Calu3 (cell line): Measurements from ENCODE around the gene MAGEB6. TPM values are rescaled to one million over a fixed set of nuclear protein-coding genes. Genes with fewer than 3 reads are reported as not detected.
"Not testable (repeated sequence)": the region's sequence is repeated elsewhere in the genome, so short reads cannot be mapped to it uniquely, and the experiment has no call there.

Source experiments
- Bru-seq: library from RNA; stranded (reverse); fragments of 400-500 nt; gene quantifications from one replicate; lab custom pipeline; 2021; lab: Mats Ljungman, UMichigan
- BruChase-seq, 2 experiments: library from RNA; stranded (reverse); fragments of 400-500 nt; gene quantifications; one replicate each; lab custom pipeline; 2021; lab: Mats Ljungman, UMichigan
- BruUV-seq: library from RNA; stranded (reverse); fragments of 400-500 nt; replicated peaks from 2 replicates; lab custom pipeline; 2021; lab: Mats Ljungman, UMichigan
- CTCF ChIA-PET: fragments of 300-600 bp; sonication (Branson Sonifier 250); formaldehyde crosslinking; loops from one replicate; lab custom pipeline; 2022; ENCODE audit warnings: antibody characterized with exemption; lab: Charles Lee
- DNase-seq: peaks from one replicate; pipeline ENCODE4 v3.0.0; 2022
- H3K27ac Mint-ChIP-seq: one replicate; pipeline ENCODE4 v1.8.0; 2022; ENCODE audit warnings: mixed read lengths; ENCODE audit not compliant: unreplicated experiment
- H3K27me3 Mint-ChIP-seq: one replicate; pipeline ENCODE4 v1.8.0; 2022; ENCODE audit warnings: mixed read lengths; ENCODE audit not compliant: unreplicated experiment
- H3K36me3 Mint-ChIP-seq: one replicate; pipeline ENCODE4 v1.8.0; 2022; ENCODE audit warnings: mild to moderate bottlenecking, moderate library complexity, mixed read lengths; ENCODE audit not compliant: insufficient read depth, unreplicated experiment
- H3K4me1 Mint-ChIP-seq: one replicate; pipeline ENCODE4 v1.8.0; 2022; ENCODE audit warnings: mild to moderate bottlenecking, low read depth, mixed read lengths; ENCODE audit not compliant: unreplicated experiment
- H3K4me3 Mint-ChIP-seq: one replicate; pipeline ENCODE4 v1.8.0; 2022; ENCODE audit warnings: mild to moderate bottlenecking, low read depth, moderate library complexity, mixed read lengths; ENCODE audit not compliant: unreplicated experiment
- H3K9me3 Mint-ChIP-seq: one replicate; pipeline ENCODE4 v1.8.0; 2022; ENCODE audit warnings: low read depth, mixed read lengths; ENCODE audit not compliant: unreplicated experiment
- CTCF ChIP-seq: fragments of 200-600 bp; IDR thresholded peaks from one replicate; pipeline ENCODE4 v1.8.0; 2022; ENCODE audit warnings: antibody characterized with exemption; ENCODE audit not compliant: unreplicated experiment
- intact Hi-C: fragments of 100-400 bp; cut with micrococcal nuclease; formaldehyde crosslinking; loops from one replicate; pipeline ENCODE4 v1.10.0; 2022; ENCODE audit not compliant: unreplicated experiment
- long read RNA-seq: library from polyadenylated mRNA; stranded (forward); transcript quantifications from one replicate; pipeline ENCODE4 v2.0.0, GENCODE V29; 2022
- total RNA-seq: library from RNA; stranded (reverse); gene quantifications from 2 replicates; pipeline ENCODE4 v1.2.3, GENCODE V29; 2022

Gene MAGEB6
- total RNA-seq (not detected in 2 replicates), Bru-seq, nascent RNA (not detected), BruChase-seq, experiment 1, labeled RNA remaining after a 6-hour chase (not detected), BruChase-seq, experiment 2, labeled RNA remaining after a 2-hour chase (not detected)
- long read RNA-seq, result 0 reads

GRCh38 chrX:26192204-26192603 lies at the start of gene MAGEB6:
TSS of gene MAGEB6 (plus strand) at chrX:26192440. CDS start at chrX:26193847, 1,407 bp downstream.
- Mint-ChIP-seq H3K27me3 (no peaks in the 10 kb centered on the region), H3K36me3 (no peaks in the 10 kb centered on the region), H3K27ac (no peak within 1 kb of the TSS), H3K4me1 (no peaks in the 10 kb centered on the region), H3K9me3 (no peaks in the 10 kb centered on the region), H3K4me3 (no peak within 1 kb of the TSS)
- intact Hi-C loops, result no loop called here
- CTCF ChIA-PET, result no interaction called here
- DNase-seq, result no peak
- BruUV-seq, result no TSS peak
- TF ChIP-seq CTCF, result no peak

- Mint-ChIP-seq H3K9me3 (peaks cover 2% of the 10 kb centered on the region), H3K36me3 (no peaks in the 10 kb centered on the region), H3K27me3 (no peaks in the 10 kb centered on the region), H3K4me3 (no peak overlapping the region), H3K4me1 (peaks cover 9% of the 10 kb centered on the region), H3K27ac (no peak overlapping the region)
- intact Hi-C loops, result no loop called here
- TF ChIP-seq CTCF, result no peak
- no peak for DNase-seq
- CTCF ChIA-PET, result no interaction called here
- BruUV-seq, result no TSS peak
Measured at GRCh38 chrX:26146024-26146423, 46.2 kb upstream of the MAGEB6 start.

- DNase-seq, result no peak
- H3K36me3 Mint-ChIP-seq, result no peaks in the 10 kb centered on the region
- no peaks in the 10 kb centered on the region for H3K4me1 Mint-ChIP-seq
- intact Hi-C loops, result no loop called here
- no peak for TF ChIP-seq CTCF
- H3K9me3 Mint-ChIP-seq, result peaks cover 8% of the 10 kb centered on the region
- H3K27me3 Mint-ChIP-seq, result no peaks in the 10 kb centered on the region
- CTCF ChIA-PET, result no interaction called here
- no peak within 1 kb of the TSS for H3K4me3 Mint-ChIP-seq
- H3K27ac Mint-ChIP-seq, result no peak within 1 kb of the TSS
- BruUV-seq, result no TSS peak
Measured at GRCh38 chrX:26160301-26160700, 31.9 kb upstream of the MAGEB6 start, which contains the start of gene MAGEB6B. TSS of gene MAGEB6B (plus strand) at chrX:26160601. CDS start at chrX:26160601, 0 bp downstream.

GRCh38 chrX:26203561-26203960 lies 11.3 kb downstream of the MAGEB6 start:
- TF ChIP-seq CTCF, result no peak
- intact Hi-C loops, result no loop called here
- H3K27me3 Mint-ChIP-seq, result no peaks in the 10 kb centered on the region
- BruUV-seq, result no TSS peak
- DNase-seq, result no peak
- no peak overlapping the region for H3K27ac Mint-ChIP-seq
- no peaks in the 10 kb centered on the region for H3K4me1 Mint-ChIP-seq
- no peak overlapping the region for H3K4me3 Mint-ChIP-seq
- CTCF ChIA-PET, result no interaction called here
- no peaks in the 10 kb centered on the region for H3K9me3 Mint-ChIP-seq
- no peaks in the 10 kb centered on the region for H3K36me3 Mint-ChIP-seq

- intact Hi-C loops, H3K9me3 Mint-ChIP-seq, H3K4me1 Mint-ChIP-seq, CTCF ChIA-PET, H3K36me3 Mint-ChIP-seq, BruUV-seq, H3K27me3 Mint-ChIP-seq, DNase-seq, H3K4me3 Mint-ChIP-seq, H3K27ac Mint-ChIP-seq: not testable (repeated sequence)
Measured at GRCh38 chrX:26204717-26205116, 12.5 kb downstream of the MAGEB6 start.
